GM21367 (cell line): Measurements from ENCODE around the gene ATF7.
"Not testable (repeated sequence)": the region's sequence is repeated elsewhere in the genome, so short reads cannot be mapped to it uniquely, and the experiment has no call there.

Experiments
- ATAC-seq: cut with Tn5 transposase; IDR thresholded peaks from one replicate; pipeline ENCODE4 v1.9.1; 2021; ENCODE audit not compliant: unreplicated experiment

Gene ATF7

GRCh38 chr12:53625946-53626701 is at the start of gene ATF7:
ATF7 (minus strand) TSS chr12:53626382; CDS start chr12:53601000, 25,382 bp downstream.
- peak; percentile 90 for ATAC-seq

GRCh38 chr12:53674977-53675700 is 49.0 kb upstream of the ATF7 start:
- no peak for ATAC-seq

DNA sequence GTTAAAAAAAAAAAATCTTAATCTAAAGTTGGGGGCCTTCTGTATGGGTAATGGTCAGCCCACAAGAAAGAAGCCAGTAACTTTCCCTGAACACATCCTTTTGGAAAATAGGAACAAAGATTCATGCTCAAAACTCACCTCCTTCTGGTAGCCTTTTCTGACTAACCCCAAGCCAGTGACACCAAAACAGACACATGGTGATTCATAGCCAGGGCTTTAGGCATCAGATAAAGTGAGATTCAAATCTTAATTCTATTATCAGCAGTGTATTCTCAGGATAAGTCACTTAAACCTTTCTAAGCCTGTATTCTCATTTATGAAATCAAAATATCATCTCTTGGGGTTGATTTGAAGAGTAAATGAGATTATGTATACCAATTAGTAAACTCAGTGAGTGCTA is 44.8 kb upstream of the ATF7 start:
- ATAC-seq, result no peak

- ATAC-seq, result no peak
Observed at GRCh38 chr12:53670308-53670707, 44.1 kb upstream of the ATF7 start.

GRCh38 chr12:53667080-53667479 is 40.9 kb upstream of the ATF7 start:
- no peak for ATAC-seq

GRCh38 chr12:53664936-53665335 is 38.8 kb upstream of the ATF7 start:
- no peak for ATAC-seq

GRCh38 chr12:53664191-53664590 is 38.0 kb upstream of the ATF7 start:
- no peak for ATAC-seq

DNA sequence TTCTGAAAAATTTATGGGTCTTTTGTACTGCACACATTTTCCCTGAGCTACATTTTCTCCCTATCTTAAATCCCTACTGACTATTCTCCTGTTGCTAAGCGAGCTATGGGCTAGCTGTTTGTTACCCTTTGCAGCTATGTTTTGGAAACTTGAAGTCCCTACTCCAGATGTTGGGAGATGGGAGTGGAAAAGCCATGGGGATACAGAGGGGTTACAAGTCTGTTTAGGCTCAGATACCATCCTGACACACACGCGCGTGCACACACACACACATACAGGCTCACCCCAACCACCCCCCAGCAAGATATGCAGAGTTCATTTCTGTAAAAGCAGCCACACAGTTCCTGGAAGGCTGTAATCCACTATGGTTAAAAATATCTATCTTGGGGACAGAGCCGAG is 33.9 kb upstream of the ATF7 start:
- ATAC-seq, result no peak

GRCh38 chr12:53659571-53659981 is 33.4 kb upstream of the ATF7 start:
- no peak for ATAC-seq

- no peak for ATAC-seq
Observed at GRCh38 chr12:53659011-53659551, 32.9 kb upstream of the ATF7 start.

DNA sequence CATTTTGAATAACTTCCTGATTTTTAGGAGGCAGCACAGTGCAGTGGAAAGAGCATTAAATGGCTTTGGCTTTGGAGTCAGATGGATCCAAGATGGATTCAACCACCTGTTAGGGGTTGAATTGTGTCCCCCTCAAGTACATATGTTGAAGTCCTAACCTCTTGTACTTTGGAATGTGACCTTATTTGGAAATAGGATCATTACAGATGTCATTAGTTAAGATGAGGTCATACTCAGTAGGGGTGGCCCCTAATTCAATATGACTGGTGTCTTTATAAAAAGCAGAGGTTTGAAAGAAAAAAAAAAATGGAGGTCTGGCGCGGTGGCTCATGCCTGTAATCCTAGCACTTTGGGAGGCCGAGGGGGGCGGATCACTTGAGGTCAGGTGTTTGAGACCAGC is 30.9 kb upstream of the ATF7 start:
- no peak for ATAC-seq

DNA sequence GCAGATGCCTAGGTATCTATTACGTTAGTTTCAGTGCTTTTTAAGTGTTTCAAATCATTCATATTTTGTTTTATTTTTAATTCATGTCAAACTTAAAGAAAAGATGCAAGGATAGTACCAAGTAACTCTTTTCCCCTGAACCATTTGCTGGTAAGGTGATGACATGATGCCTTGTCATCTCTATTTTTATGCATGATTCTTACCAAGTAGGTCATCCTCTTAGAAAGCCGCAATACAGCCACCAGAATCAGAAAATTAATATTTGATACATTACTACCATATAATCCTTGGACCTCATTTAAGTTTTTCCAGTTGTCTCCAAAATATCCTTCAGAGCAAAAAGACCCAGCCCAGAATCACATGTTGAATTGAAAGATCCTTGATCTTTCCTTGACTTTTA is 27.4 kb upstream of the ATF7 start:
- no peak for ATAC-seq

DNA sequence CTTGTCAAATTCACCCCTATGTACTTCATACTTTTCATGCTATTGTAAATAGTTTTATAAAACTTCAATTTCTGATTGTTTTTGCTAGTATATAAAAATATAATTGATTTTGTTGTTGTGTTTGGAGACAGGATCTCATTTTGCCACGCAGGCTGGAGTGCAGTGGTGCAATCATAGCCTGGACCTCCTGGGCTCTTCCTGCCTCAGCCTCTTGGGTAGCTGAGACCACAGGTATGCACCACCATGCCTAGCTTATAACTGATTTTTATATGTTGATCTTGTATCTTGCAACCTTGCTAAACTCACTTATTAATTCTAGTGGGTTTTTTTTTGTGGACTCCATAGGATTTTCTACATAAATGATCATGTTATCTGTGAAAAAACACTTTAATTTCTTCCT is 26.2 kb upstream of the ATF7 start:
- no peak for ATAC-seq

- no peak for ATAC-seq
Observed at GRCh38 chr12:53651737-53652136, 25.6 kb upstream of the ATF7 start.

GRCh38 chr12:53646300-53646699 is 20.1 kb upstream of the ATF7 start:
- ATAC-seq, result not testable (repeated sequence)

DNA sequence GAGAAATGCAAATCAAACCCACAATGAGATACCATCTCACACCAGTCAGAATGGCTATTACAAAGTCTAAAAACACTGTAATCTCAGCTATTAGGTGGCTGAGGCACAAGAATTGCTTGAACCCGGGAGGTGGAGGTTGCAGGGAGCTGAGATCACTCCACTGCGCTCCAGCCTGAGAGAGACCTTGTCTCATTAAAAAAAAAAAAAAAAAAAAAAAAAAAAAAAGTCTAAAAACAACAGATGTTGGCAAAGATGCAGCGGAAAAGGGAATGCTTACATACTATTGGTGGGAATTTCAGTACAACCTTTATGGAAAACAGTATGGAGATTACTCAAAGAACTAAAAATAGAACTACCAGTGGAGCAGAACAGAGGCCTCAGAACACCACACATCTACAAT is 19.0 kb upstream of the ATF7 start:
- ATAC-seq, result no peak

DNA sequence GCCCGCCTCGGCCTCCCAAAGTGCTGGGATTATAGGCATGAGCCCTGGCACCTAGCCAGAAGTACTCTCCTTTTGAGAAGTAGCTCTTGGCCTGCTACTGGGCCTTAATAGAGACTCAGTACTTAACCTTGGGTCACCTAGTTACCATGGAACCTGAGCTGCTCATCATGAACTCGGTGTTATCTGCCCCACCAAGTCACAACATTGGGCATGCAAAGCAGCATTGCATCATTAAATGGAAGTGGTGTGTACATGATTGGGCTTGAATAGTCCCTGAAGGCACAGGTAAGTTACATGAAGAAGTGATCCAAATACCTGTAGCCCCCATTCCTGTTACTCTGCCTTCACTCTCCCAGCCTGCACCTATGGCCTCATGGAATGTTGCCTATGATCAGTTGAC is 18.0 kb upstream of the ATF7 start:
- no peak for ATAC-seq

DNA sequence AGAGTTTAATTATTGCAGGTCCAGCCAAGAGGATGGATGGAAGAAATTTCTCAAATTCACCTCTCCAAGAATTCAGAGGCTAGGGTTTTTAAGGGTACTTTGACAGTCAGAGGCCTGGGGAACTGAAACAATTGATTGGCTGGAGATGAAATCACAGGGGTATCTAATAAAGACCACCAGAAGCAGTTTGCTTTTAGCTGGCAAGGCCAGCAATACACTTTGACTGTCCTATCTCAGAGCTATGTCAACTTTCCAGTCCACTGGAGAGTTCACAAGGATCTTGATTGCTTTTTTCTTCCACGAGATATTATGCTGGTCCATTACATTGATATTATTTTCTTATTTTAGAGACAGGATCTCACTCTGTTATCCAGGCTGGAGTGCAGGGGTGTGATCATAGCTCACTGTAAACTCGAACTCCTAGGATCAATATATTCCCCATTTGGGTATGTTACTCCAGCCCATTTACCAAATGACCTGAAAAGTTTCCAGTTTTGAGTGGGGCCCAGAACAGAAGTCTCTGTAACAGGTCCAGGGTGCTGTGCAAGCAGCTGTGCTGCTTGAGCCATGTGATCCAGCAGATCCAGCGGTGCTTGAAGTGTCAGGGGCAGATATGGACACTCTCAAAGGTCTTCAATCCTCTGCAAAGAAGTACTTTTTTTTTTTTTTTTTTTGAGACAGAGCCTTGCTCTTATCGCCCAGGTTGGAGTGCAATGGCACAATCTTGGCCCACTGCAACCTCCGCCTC is 17.2 kb upstream of the ATF7 start:
- no peak for ATAC-seq

- ATAC-seq, result no peak
Observed at GRCh38 chr12:53638057-53638456, 11.9 kb upstream of the ATF7 start.

- ATAC-seq, result no peak
Observed at GRCh38 chr12:53636641-53637040, 10.5 kb upstream of the ATF7 start.

- ATAC-seq, result not testable (repeated sequence)
Observed at GRCh38 chr12:53635708-53636107, 9.5 kb upstream of the ATF7 start.

DNA sequence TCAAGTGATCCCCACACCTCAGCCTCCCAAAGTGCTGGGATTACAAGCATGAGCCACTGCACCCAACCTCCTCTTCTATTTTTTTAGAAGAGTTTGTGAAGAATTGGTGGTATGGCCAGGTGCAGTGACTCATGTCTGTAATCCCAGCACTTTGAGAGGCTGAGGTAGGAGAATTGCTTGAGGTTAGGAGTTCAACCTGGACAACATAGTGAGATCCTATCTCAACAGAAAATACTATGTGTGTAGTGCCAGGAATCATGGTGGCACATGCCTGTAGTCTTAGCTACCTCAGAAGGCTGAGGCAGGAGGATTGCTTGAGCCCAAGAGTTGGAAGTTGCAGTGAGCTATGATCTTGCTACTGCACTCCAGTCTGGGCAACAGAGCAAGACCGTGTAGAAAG is 5.5 kb upstream of the ATF7 start:
- no peak for ATAC-seq
